Mesodermal cell (in vitro differentiated cells): ENCODE measurements around the gene LPAR1.

Source experiments
- H3K27ac ChIP-seq: 2 replicates; pipeline ENCODE4 v1.7.0; 2013; ENCODE audit warnings: mild to moderate bottlenecking, low read depth, low read length, moderate library complexity; ENCODE audit not compliant: severe bottlenecking
- H3K36me3 ChIP-seq: 2 replicates; pipeline ENCODE4 v1.7.1; 2013; ENCODE audit warnings: mild to moderate bottlenecking, low read length, moderate library complexity; ENCODE audit not compliant: control insufficient read depth, insufficient read depth
- H3K4me1 ChIP-seq: one replicate; pipeline ENCODE4 v1.7.1; 2013; ENCODE audit warnings: mild to moderate bottlenecking, low read length; ENCODE audit not compliant: insufficient read depth, control insufficient read depth, poor library complexity, severe bottlenecking
- H3K4me3 ChIP-seq: 2 replicates; pipeline ENCODE4 v1.7.0; 2013; ENCODE audit warnings: low read length, control low read depth, mild to moderate bottlenecking; ENCODE audit not compliant: insufficient read depth, poor library complexity, severe bottlenecking; ENCODE audit errors: extremely low read depth
- H3K9me3 ChIP-seq: 2 replicates; pipeline ENCODE4 v1.7.1; 2013; ENCODE audit warnings: mild to moderate bottlenecking, low read length, moderate library complexity; ENCODE audit not compliant: control insufficient read depth
- WGBS, 2 experiments: methylation state at CpG; one replicate each; pipeline ENCODE4 v1.1.5; 2013; ENCODE audit warnings: missing lambda C conversion rate in 2 of 2; ENCODE audit not compliant: insufficient coverage in 2 of 2; 5-methylcytosine and 5-hydroxymethylcytosine counted together

LPAR1 gene

DNA sequence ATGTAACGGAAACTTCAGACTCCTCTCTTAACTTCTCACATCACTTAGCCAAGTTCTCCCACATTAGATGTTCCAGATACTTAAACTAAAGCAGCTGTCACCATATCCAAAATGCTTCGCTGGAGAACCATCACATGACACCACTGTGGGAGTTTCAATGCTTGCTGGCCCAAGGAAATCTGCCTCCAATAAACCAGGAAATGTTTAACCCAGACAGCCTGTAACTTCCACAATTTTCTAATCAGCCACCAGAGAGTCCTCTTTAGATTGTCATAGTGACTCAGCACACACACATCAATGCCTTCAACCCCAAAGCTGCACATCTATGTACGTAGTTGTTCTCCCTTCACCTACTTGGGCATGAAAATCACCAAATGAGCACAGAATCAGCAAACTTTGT, 118.7 kb downstream of the LPAR1 start:
- 92 to 94% methylated on average over 3 of the region's 3 CpGs for WGBS, 2 experiments
- H3K36me3 ChIP-seq: no peaks in the 10 kb centered on the region
- no peaks in the 10 kb centered on the region for H3K9me3 ChIP-seq
- H3K4me3 ChIP-seq: no peak overlapping the region
- no peak overlapping the region for H3K27ac ChIP-seq
- H3K4me1 ChIP-seq: no peaks in the 10 kb centered on the region

DNA sequence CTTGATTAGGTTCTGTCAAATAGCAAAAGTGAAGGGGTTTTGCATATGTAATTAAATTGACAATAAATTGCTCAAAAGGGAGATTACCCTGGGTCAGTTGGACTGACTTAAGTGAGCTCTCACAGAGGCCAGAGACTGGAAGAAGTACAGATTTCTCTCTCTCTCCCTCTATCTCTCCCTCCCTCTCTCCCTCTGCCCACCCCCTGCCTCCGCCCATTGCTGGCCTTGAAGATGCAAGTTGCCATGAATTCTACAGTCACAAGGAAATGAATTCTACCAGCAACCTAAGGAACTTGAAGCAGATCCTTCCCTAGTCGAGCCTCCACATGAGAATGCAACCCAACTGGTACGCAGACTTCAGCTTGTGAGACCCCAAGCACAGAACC, 119.2 kb downstream of the LPAR1 start:
- Histone ChIP-seq H3K9me3 (no peaks in the 10 kb centered on the region), H3K36me3 (no peaks in the 10 kb centered on the region), H3K27ac (no peak overlapping the region), H3K4me1 (no peaks in the 10 kb centered on the region), H3K4me3 (no peak overlapping the region)
- WGBS, 2 experiments: 93 to 96% methylated on average over 3 of the region's 3 CpGs

DNA sequence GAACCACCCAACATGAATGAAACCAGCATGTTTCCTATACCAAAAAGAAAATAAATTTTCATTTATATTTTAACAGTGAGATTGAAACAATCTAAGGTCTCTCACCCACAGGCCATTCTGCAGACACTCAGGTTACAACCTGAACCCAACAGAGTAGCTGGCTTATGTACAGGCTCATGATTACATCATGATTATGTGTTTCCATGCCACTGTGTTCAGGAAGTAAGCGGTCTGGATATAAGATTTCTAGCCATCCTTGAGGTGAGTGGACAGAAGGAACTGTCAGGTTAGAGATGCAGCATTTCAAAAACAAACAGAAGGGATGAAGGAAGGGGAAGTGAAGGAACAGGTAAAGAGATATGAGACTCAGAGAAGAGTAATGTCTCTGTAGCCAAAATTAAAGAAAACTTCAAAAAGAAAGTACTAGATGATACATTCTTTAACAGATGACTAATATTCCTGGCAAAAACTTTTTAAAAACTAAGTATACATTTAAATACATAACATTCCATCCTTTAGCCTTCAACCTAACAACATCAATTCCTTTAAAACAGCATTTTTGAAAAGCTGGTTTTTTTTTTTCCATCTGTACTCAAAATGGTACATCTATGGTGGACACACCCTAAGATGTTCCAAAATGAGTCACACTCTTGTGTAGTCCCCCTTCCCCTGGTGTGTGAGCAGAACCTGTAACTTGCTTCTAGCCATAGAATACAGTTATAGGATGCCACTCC, 119.8 kb downstream of the LPAR1 start:
- no peak overlapping the region for H3K4me3 ChIP-seq
- 91% methylated on average over 1 of the region's 1 CpG; no CpG with 5 or more reads in 1 of the 2 experiments for WGBS, 2 experiments
- H3K4me1 ChIP-seq: no peaks in the 10 kb centered on the region
- no peaks in the 10 kb centered on the region for H3K9me3 ChIP-seq
- no peak overlapping the region for H3K27ac ChIP-seq
- H3K36me3 ChIP-seq: no peaks in the 10 kb centered on the region

DNA sequence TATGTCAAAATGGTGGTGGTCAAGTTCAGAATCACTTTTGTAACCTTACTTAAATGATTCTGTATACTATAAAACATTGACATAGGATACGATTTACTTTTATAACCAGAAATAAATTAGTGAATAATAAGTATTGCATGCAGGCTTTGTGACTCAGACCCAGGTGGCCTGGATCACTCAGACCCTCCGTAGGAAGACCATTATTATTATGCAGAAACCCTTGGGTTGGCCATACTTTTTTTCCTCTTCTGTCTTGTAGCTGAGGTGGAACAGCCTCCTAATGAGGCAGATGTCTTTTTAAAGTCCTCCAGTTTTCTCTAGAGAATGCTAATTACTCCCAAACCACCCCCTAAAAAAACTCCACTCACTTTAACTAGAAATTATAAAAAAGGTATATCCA, 121.9 kb downstream of the LPAR1 start:
- no peaks in the 10 kb centered on the region for H3K4me1 ChIP-seq
- no peaks in the 10 kb centered on the region for H3K36me3 ChIP-seq
- H3K4me3 ChIP-seq: no peak overlapping the region
- H3K9me3 ChIP-seq: no peaks in the 10 kb centered on the region
- no peak overlapping the region for H3K27ac ChIP-seq
- WGBS, 2 experiments: 100% methylated on average over 1 of the region's 2 CpGs; no CpG with 5 or more reads in 1 of the 2 experiments

DNA sequence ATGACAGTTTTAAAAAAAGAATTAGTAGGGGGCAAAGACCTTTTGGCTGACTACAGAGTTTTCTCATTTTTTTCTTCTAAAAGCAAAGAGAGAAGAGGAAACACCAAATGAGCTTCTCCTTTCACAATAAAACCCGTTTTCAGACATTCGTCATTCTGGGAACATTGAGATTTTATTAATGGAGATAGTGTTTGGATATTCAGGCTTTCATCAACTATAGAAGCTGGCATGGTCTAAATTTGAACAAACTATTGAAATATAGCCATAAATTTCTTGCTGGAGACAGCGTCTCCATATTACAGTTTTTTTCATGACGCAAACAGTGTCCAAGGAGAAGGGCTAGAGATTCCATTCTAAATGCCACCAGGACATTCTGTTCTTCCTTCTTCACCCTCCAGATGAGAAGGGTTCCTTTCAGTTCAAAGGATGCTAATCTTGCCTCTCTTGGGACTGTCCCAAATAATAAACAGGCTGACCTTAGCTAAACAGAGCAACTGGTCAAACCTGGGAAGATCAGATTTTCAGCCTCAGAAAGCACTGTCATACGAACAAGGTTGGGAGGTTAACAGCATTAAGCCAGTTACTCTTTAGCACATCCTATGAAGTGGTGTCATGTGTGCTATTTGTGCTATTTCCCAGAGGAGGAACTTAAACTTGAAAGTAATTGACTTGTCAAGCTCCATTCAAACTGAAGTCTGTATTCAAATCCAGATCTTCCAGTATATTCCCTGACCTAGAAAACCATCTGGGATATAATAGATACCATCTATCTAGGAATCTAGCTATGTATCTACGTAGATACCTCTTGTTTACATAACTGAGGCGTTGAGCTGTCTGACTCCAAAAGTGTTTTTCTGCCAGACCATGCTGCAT, 125.6 kb downstream of the LPAR1 start:
- 86 to 89% methylated on average over 3 to 4 of the region's 7 CpGs for WGBS, 2 experiments
- no peak overlapping the region for H3K4me3 ChIP-seq
- H3K27ac ChIP-seq: no peak overlapping the region
- peaks cover 13% of the 10 kb centered on the region for H3K9me3 ChIP-seq
- no peaks in the 10 kb centered on the region for H3K4me1 ChIP-seq
- no peaks in the 10 kb centered on the region for H3K36me3 ChIP-seq

DNA sequence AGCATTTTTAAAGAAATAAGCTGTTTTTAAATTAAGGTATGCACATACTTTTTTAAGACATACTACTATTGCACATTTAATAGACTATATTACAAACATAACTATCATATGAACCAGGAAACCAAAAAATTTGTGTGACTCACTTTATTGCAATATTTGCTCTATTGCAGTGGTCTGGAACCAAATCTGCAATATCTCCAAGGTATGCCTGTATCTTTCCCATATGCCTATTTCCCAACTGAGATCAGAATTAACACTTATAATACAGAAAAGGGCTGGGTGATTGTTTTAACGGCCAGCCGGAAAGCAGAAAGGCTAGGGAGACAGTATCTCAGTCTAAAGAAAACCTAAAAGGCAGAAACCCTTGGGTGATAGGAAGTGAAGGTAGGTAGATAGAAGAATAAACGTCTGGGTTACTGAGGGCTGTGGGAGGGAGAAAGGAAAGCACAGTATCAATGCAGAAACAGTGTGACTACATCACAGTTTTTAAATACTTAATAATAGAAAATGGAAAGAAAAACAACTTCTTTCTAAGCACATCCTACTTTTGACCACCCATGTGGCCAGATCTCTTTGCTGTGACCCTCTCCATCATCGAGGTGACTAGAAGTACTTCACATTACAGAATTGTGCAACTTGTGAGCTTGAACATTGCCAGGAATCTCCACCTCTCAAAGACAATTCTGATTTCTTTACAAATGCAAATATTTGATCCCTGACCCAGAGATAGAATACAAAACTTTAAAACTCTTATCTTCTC, 126.4 kb downstream of the LPAR1 start:
- 75 to 93% methylated on average over 1 to 3 of the region's 4 CpGs for WGBS, 2 experiments
- Histone ChIP-seq H3K4me3 (no peak overlapping the region), H3K9me3 (peaks cover 13% of the 10 kb centered on the region), H3K27ac (no peak overlapping the region), H3K4me1 (no peaks in the 10 kb centered on the region), H3K36me3 (no peaks in the 10 kb centered on the region)

DNA sequence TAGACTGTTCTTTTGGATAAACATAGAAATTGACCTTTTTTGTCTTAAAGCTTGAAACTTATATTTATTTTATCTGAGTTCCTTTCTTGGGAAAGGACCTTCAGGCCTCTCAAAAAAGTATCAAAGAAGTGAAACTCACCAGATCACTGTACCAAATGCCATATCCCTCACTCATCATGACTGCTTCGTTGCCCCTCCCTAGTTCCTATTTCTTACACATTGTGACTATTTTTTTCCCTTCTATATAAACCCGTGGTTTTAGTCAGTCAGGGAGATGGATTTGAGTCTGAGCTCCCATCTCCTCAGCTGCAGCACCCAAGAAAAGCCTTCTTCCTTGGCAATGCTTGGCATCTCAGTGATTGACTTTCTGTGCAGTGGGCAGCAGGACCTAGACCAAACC, 129.4 kb downstream of the LPAR1 start:
- H3K27ac ChIP-seq: no peak overlapping the region
- H3K9me3 ChIP-seq: peaks cover 13% of the 10 kb centered on the region
- no peaks in the 10 kb centered on the region for H3K36me3 ChIP-seq
- no CpG with 5 or more reads among the region's 2 CpGs for WGBS, 2 experiments
- no peak overlapping the region for H3K4me3 ChIP-seq
- no peaks in the 10 kb centered on the region for H3K4me1 ChIP-seq

DNA sequence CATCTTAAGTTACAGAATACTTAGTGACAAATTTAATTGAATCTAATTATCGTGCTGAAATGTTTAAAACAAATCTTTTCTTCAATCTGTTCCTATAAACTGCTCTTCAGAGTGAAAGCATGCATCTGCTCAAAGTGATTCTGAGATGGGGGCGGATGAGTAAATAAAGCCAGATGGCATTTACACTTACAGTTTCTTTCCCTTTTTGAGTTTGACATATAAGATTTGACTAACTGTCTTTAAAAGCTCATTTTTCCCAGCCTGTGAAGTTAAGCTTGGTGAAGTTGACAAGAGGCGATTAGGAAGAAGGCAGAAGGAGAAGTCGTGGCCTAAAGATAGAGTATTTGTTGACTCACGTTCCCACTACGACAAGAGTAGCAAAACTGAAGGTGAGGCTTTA, 137.4 kb downstream of the LPAR1 start:
- no peak overlapping the region for H3K4me3 ChIP-seq
- H3K36me3 ChIP-seq: no peaks in the 10 kb centered on the region
- H3K9me3 ChIP-seq: no peaks in the 10 kb centered on the region
- H3K27ac ChIP-seq: no peak overlapping the region
- 91 to 96% methylated on average over 4 of the region's 6 CpGs for WGBS, 2 experiments
- H3K4me1 ChIP-seq: no peaks in the 10 kb centered on the region

DNA sequence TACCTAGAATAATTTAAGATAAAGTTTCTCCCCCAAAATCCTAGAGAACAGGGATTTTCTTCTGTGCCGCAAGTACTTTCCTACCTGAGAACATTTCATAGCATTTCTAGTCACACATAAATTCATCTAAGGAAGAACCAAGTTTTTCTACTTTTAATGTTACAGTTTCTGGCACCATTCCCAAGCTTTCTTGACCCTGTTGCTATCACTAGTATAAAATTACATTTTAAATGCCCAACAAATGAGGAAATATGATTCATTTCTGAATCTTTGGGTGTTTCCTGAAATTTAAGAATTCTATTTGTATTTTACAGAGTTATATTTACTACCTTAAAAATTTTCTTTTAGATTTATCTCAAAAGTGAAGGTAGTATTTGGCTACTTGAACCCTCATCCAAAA, 137.8 kb downstream of the LPAR1 start:
- Histone ChIP-seq H3K36me3 (no peaks in the 10 kb centered on the region), H3K27ac (no peak overlapping the region), H3K4me1 (no peaks in the 10 kb centered on the region), H3K9me3 (no peaks in the 10 kb centered on the region), H3K4me3 (no peak overlapping the region)
- WGBS, 2 experiments: 75 to 90% methylated on average over 1 of the region's 1 CpG

DNA sequence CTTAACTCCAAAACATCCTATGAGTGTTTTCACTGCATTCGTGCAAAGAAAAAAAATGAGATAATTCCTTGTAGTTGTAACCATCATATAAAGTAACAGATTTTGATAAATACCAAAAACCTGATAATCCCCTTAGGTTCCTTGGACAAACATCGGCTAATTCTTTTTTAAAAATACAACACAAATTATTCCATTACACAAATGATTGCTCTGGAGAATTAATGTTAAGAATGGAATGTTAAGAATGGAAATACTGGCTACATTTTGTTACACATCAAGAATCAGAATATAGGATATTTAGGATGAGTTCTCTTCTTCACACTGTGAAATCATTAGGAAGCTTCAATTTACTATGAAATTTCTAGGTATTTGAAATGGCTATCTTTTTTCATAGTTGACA, 139.4 kb downstream of the LPAR1 start:
- WGBS, 2 experiments: no CpG with 5 or more reads among the region's 2 CpGs
- no peaks in the 10 kb centered on the region for H3K4me1 ChIP-seq
- H3K4me3 ChIP-seq: no peak overlapping the region
- H3K9me3 ChIP-seq: no peaks in the 10 kb centered on the region
- no peak overlapping the region for H3K27ac ChIP-seq
- no peaks in the 10 kb centered on the region for H3K36me3 ChIP-seq
